Neuronal stem cell (in vitro differentiated cells): Measurements from ENCODE around the gene TUBB4B.

Experiments used
- DNase-seq: peaks from one replicate; pipeline ENCODE4 v3.0.0-alpha.2; 2013; ENCODE audit warnings: low spot score
- H2AFZ ChIP-seq: one replicate; pipeline ENCODE4 v1.6.1; 2013; ENCODE audit warnings: mild to moderate bottlenecking, low read length, inconsistent platforms
- H2AK5ac ChIP-seq: 2 replicates; pipeline ENCODE4 v1.6.1; 2013; ENCODE audit warnings: low read depth, mild to moderate bottlenecking, inconsistent platforms, low read length, moderate library complexity, mixed read lengths
- H2BK120ac ChIP-seq: 2 replicates; pipeline ENCODE4 v1.6.1; 2013; ENCODE audit warnings: low read depth, mild to moderate bottlenecking, inconsistent platforms, low read length, moderate library complexity, mixed read lengths
- H2BK12ac ChIP-seq: one replicate; pipeline ENCODE4 v1.6.1; 2013; ENCODE audit warnings: low read length, inconsistent platforms
- H2BK15ac ChIP-seq: 2 replicates; pipeline ENCODE4 v1.6.1; 2013; ENCODE audit warnings: mild to moderate bottlenecking, low read length, inconsistent platforms, mixed read lengths
- H2BK5ac ChIP-seq: one replicate; pipeline ENCODE4 v1.6.1; 2013; ENCODE audit warnings: inconsistent platforms, mild to moderate bottlenecking, low read length, moderate library complexity
- H3K14ac ChIP-seq: one replicate; pipeline ENCODE4 v1.6.1; 2013; ENCODE audit warnings: low read length, inconsistent platforms
- H3K18ac ChIP-seq: 2 replicates; pipeline ENCODE4 v1.6.1; 2013; ENCODE audit warnings: low read length, inconsistent platforms
- H3K23ac ChIP-seq: 2 replicates; pipeline ENCODE4 v1.6.1; 2013; ENCODE audit warnings: low read depth, mild to moderate bottlenecking, mixed read lengths, low read length, inconsistent platforms; ENCODE audit not compliant: poor library complexity
- H3K27ac ChIP-seq: replicated peaks from 3 replicates; pipeline ENCODE4 v1.5.1; 2013; ENCODE audit warnings: low read length, inconsistent platforms
- H3K27me3 ChIP-seq, 3 experiments: 2 replicates each; pipeline ENCODE4 v1.6.1; 2013; ENCODE audit warnings: low read length in 3 of 3, mild to moderate bottlenecking in 2 of 3, inconsistent platforms in 1 of 3, low read depth in 1 of 3, mixed read lengths in 1 of 3, moderate library complexity in 1 of 3; ENCODE audit not compliant: control insufficient read depth in 3 of 3, insufficient read depth in 3 of 3
- H3K36me3 ChIP-seq, 2 donors: replicated peaks in 1 of 2; 2 replicates each; pipeline ENCODE4 v1.6.1; 2013; ENCODE audit warnings: low read length in 2 of 2; ENCODE audit not compliant: control insufficient read depth in 2 of 2, insufficient read depth in 2 of 2
- H3K4ac ChIP-seq: 2 replicates; pipeline ENCODE4 v1.6.1; 2013; ENCODE audit warnings: inconsistent platforms, mild to moderate bottlenecking, low read length, moderate library complexity
- H3K4me1 ChIP-seq, 2 donors: 1 replicate in 1 of 2; 2 replicates in 1 of 2; pipeline ENCODE4 v1.6.1; 2013; ENCODE audit warnings: low read length in 2 of 2, low read depth in 1 of 2; ENCODE audit not compliant: control insufficient read depth in 2 of 2, insufficient read depth in 1 of 2
- H3K4me2 ChIP-seq: one replicate; pipeline ENCODE4 v1.6.1; 2013; ENCODE audit warnings: mild to moderate bottlenecking, low read length, inconsistent platforms; ENCODE audit not compliant: insufficient read depth, poor library complexity, severe bottlenecking
- H3K4me3 ChIP-seq, 2 donors: 2 replicates each; pipeline ENCODE4 v1.5.1; 2013; ENCODE audit warnings: low read length in 2 of 2, mild to moderate bottlenecking in 2 of 2, inconsistent platforms in 1 of 2, moderate library complexity in 1 of 2
- H3K79me1 ChIP-seq: one replicate; pipeline ENCODE4 v1.6.1; 2013; ENCODE audit warnings: low read depth, mild to moderate bottlenecking, inconsistent platforms, low read length, moderate library complexity
- H3K9ac ChIP-seq: one replicate; pipeline ENCODE4 v1.6.1; 2013; ENCODE audit warnings: mild to moderate bottlenecking, low read depth, low read length, inconsistent platforms; ENCODE audit not compliant: poor library complexity
- H3K9me3 ChIP-seq, 2 donors: replicated peaks in 1 of 2; 2 replicates each; pipeline versions ENCODE3 to v1.6.1; 2013; ENCODE audit warnings: low read length in 2 of 2, mild to moderate bottlenecking in 2 of 2, inconsistent platforms in 1 of 2, low read depth in 1 of 2, mixed read lengths in 1 of 2, moderate library complexity in 1 of 2; ENCODE audit not compliant: control insufficient read depth in 2 of 2, insufficient read depth in 1 of 2
- H4K8ac ChIP-seq: one replicate; pipeline ENCODE4 v1.6.1; 2013; ENCODE audit warnings: low read depth, mild to moderate bottlenecking, inconsistent platforms, low read length, moderate library complexity
- H4K91ac ChIP-seq: one replicate; pipeline ENCODE4 v1.6.1; 2013; ENCODE audit warnings: low read length, low read depth, mild to moderate bottlenecking, inconsistent platforms; ENCODE audit not compliant: poor library complexity
- WGBS, 2 donors: extraction: QIAGEN DNeasy Blood & Tissue Kit; methylation state at CpG; one replicate each; pipeline ENCODE4 v1.1.7; 2013; ENCODE audit warnings: missing lambda C conversion rate in 2 of 2, mixed read lengths in 1 of 2; ENCODE audit not compliant: insufficient read length in 2 of 2, insufficient replicate concordance in 1 of 2; ENCODE audit errors: extremely low coverage in 2 of 2; 5-methylcytosine and 5-hydroxymethylcytosine counted together

Gene TUBB4B

GRCh38 chr9:137252555-137253506, 11.7 kb downstream of the TUBB4B start:
- Histone ChIP-seq H3K9me3 (no peaks in the 10 kb centered on the region), H3K79me1 (peaks cover 12% of the 10 kb centered on the region), H2AFZ (no peak overlapping the region), H3K4me1 (peaks cover 19 to 50% of the 10 kb centered on the region in 2 donors), H3K14ac (peak overlapping the region; percentile 97), H3K9ac (no peak overlapping the region), H4K8ac (peak overlapping the region; percentile 43), H3K4ac (no peak overlapping the region), H2AK5ac (peak overlapping the region; percentile 85), H2BK15ac (peak overlapping the region; percentile 99), H3K27ac (no peak overlapping the region), H4K91ac (no peak overlapping the region), H2BK5ac (peak overlapping the region; percentile 93), H3K36me3 (peaks cover 9 to 15% of the 10 kb centered on the region in 2 donors), H2BK12ac (no peak overlapping the region), H3K4me2 (no peak overlapping the region), H3K27me3 (no peaks in the 10 kb centered on the region), H3K4me3 (no peak overlapping the region), H3K23ac (peak overlapping the region; percentile 65), H2BK120ac (no peak overlapping the region), H3K18ac (peak overlapping the region; percentile 71)
- DNase-seq: no peak
- no CpG with 5 or more reads among the region's 35 CpGs for WGBS, 2 donors

- H3K79me1 ChIP-seq: peaks cover 12% of the 10 kb centered on the region
Observed at GRCh38 chr9:137253717-137254623, 12.9 kb downstream of the TUBB4B start.

GRCh38 chr9:137254624-137255447, 13.7 kb downstream of the TUBB4B start, which contains the start of gene NELFB:
NELFB (plus strand) TSS chr9:137255327.
- Histone ChIP-seq H3K14ac (peak within 1 kb of the TSS; percentile 94), H3K9ac (peak within 1 kb of the TSS; percentile 97), H3K27me3 (no peaks in the 10 kb centered on the region), H2BK5ac (peak within 1 kb of the TSS; percentile 93), H2BK120ac (peak within 1 kb of the TSS; percentile 24), H3K27ac (peak within 1 kb of the TSS; percentile 19), H3K4me1 (peaks cover 19 to 48% of the 10 kb centered on the region in 2 donors), H2AFZ (peak within 1 kb of the TSS; percentile 96), H4K8ac (peak within 1 kb of the TSS; percentile 29), H3K36me3 (peaks cover 17 to 31% of the 10 kb centered on the region in 2 donors), H3K4me3 (peak within 1 kb of the TSS; percentile 96 to 100), H3K79me1 (peaks cover 12% of the 10 kb centered on the region), H2AK5ac (peak within 1 kb of the TSS; percentile 85), H3K18ac (peak within 1 kb of the TSS; percentile 99), H2BK15ac (peak within 1 kb of the TSS; percentile 99), H3K9me3 (no peaks in the 10 kb centered on the region), H3K4ac (peak within 1 kb of the TSS; percentile 38), H4K91ac (peak within 1 kb of the TSS; percentile 79), H3K4me2 (peak within 1 kb of the TSS; percentile 85), H3K23ac (peak within 1 kb of the TSS; percentile 70), H2BK12ac (peak within 1 kb of the TSS; percentile 66)
- DNase-seq: peak; percentile 91
- WGBS, 2 donors: no CpG with 5 or more reads among the region's 105 CpGs

More at GRCh38 chr9:137253717-137254623, 12.9 kb downstream of the TUBB4B start:
- DNase-seq: no peak
- Histone ChIP-seq H3K27ac (no peak overlapping the region), H4K8ac (no peak overlapping the region), H4K91ac (peak overlapping the region; percentile 79), H3K9me3 (no peaks in the 10 kb centered on the region), H2AK5ac (peak overlapping the region; percentile 85), H3K4me2 (peak overlapping the region; percentile 85), H2BK15ac (peak overlapping the region; percentile 99), H2BK12ac (peak overlapping the region; percentile 66), H3K36me3 (peaks cover 13 to 26% of the 10 kb centered on the region in 2 donors), H3K23ac (peak overlapping the region; percentile 70), H3K18ac (peak overlapping the region; percentile 99), H3K4me3 (peak overlapping the region; percentile 86 to 100), H2BK120ac (peak overlapping the region; percentile 6), H3K27me3 (no peaks in the 10 kb centered on the region), H2AFZ (peak overlapping the region; percentile 92), H3K4ac (peak overlapping the region; percentile 37), H3K14ac (peak overlapping the region; percentile 94), H3K4me1 (peaks cover 19 to 48% of the 10 kb centered on the region in 2 donors), H3K9ac (peak overlapping the region; percentile 94), H2BK5ac (peak overlapping the region; percentile 93)
- no CpG with 5 or more reads among the region's 21 CpGs for WGBS, 2 donors
